Gastrocnemius medialis (tissue), 4 donors: Measurements from ENCODE around the gene ZNHIT1.

Experiments used
- POLR2A ChIP-seq, 2 donors: fragments of 450-650 bp; IDR thresholded peaks; one replicate each; pipeline ENCODE4 v1.6.1; 2017; ENCODE audit warnings: antibody characterized with exemption in 2 of 2, mild to moderate bottlenecking in 2 of 2, moderate library complexity in 2 of 2
- TF ChIP-seq, protein P1 (sequence below), 5 experiments: fragments of 450-650 bp in 3 of 5; fragments of 200-600 bp in 2 of 5; sonication (generic) in 2 of 5; IDR thresholded peaks in 4 of 5; conservative IDR thresholded peaks in 1 of 5; 1 replicate in 4 of 5; 2 replicates in 1 of 5; pipeline ENCODE4 v1.5.1; 2016 to 2019; ENCODE audit warnings: antibody characterized with exemption in 5 of 5, mild to moderate bottlenecking in 3 of 5, moderate library complexity in 3 of 5

DNA sequence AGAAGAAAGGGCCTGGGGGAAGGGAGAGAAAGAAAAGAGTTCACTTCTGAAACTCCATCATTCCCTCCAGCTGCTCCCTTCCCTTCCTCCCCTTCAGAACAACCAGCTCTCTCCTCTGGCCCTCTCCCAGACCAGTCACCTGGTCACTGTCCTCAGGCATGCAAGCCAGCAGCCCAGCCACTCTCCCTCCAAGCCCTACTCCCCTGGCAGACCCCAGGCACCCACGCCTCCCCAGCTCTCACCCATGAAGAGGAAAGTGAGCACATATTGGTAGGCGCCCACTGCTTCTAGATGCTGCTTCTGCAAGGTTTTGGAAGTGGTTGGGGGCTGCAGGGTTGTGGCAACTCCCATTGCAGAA, 17.5 kb upstream of the ZNHIT1 start:
- TF ChIP-seq, protein P1, sequence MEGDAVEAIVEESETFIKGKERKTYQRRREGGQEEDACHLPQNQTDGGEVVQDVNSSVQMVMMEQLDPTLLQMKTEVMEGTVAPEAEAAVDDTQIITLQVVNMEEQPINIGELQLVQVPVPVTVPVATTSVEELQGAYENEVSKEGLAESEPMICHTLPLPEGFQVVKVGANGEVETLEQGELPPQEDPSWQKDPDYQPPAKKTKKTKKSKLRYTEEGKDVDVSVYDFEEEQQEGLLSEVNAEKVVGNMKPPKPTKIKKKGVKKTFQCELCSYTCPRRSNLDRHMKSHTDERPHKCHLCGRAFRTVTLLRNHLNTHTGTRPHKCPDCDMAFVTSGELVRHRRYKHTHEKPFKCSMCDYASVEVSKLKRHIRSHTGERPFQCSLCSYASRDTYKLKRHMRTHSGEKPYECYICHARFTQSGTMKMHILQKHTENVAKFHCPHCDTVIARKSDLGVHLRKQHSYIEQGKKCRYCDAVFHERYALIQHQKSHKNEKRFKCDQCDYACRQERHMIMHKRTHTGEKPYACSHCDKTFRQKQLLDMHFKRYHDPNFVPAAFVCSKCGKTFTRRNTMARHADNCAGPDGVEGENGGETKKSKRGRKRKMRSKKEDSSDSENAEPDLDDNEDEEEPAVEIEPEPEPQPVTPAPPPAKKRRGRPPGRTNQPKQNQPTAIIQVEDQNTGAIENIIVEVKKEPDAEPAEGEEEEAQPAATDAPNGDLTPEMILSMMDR (IDR thresholded peaks at IDR 0.05 in 4 of 5, conservative IDR thresholded peaks at IDR 0.05 in 1 of 5) = no peak
- TF ChIP-seq POLR2A (IDR thresholded peaks at IDR 0.05) = no peak
